WTC11 (cell line): Measurements from ENCODE around the gene TMEM151B.

Source experiments
- EMX1 ChIP-seq: fragments of 250-450 bp; sonication (Bioruptor Pico); IDR thresholded peaks from 2 replicates; pipeline ENCODE4 v1.8.0; 2021; ENCODE audit warnings: mild to moderate bottlenecking
- NFE2L1 ChIP-seq: sonication (generic); formaldehyde crosslinking; IDR thresholded peaks from 2 replicates; pipeline ENCODE4 v1.8.1; 2023; ENCODE audit warnings: missing genetic modification reagents
- NR2C2 ChIP-seq: sonication (generic); formaldehyde crosslinking; IDR thresholded peaks from 2 replicates; pipeline ENCODE4 v1.8.0; 2022; ENCODE audit warnings: mild to moderate bottlenecking, missing genetic modification reagents
- RORB ChIP-seq: fragments of 250-450 bp; sonication (Bioruptor Pico); IDR thresholded peaks from 2 replicates; pipeline ENCODE4 v1.9.0; 2021; ENCODE audit warnings: mild to moderate bottlenecking
- SMAD4 ChIP-seq: sonication (generic); formaldehyde crosslinking; IDR thresholded peaks from 2 replicates; pipeline ENCODE4 v1.8.0; 2022; ENCODE audit warnings: mild to moderate bottlenecking, missing genetic modification reagents
- ZNF138 ChIP-seq: sonication (generic); formaldehyde crosslinking; conservative IDR thresholded peaks from 2 replicates; pipeline ENCODE4 v1.8.1; 2022; ENCODE audit warnings: mild to moderate bottlenecking, moderate library complexity, missing genetic modification reagents
- ZNF232 ChIP-seq: sonication (generic); formaldehyde crosslinking; IDR thresholded peaks from 2 replicates; pipeline ENCODE4 v1.8.0; 2022; ENCODE audit warnings: mild to moderate bottlenecking, missing genetic modification reagents
- ZNF416 ChIP-seq: fragments of 250-450 bp; sonication (Bioruptor Pico); IDR thresholded peaks from 2 replicates; pipeline ENCODE4 v1.9.0; 2021; ENCODE audit warnings: mild to moderate bottlenecking, inconsistent platforms
- TF ChIP-seq, protein P1 (sequence below): fragments of 200-600 bp; IDR thresholded peaks from 2 replicates; pipeline ENCODE4 v1.8.0; 2022; ENCODE audit warnings: antibody characterized with exemption
- TF ChIP-seq, protein P2 (sequence below): sonication (generic); formaldehyde crosslinking; IDR thresholded peaks from 2 replicates; pipeline ENCODE4 v1.8.1; 2022; ENCODE audit warnings: low read depth, mild to moderate bottlenecking, moderate library complexity, missing genetic modification reagents, borderline replicate concordance
- TF ChIP-seq, protein P3 (sequence below): sonication (generic); formaldehyde crosslinking; IDR thresholded peaks from 2 replicates; pipeline ENCODE4 v1.8.1; 2022; ENCODE audit warnings: low read depth, missing genetic modification reagents, borderline replicate concordance
- TF ChIP-seq, protein P4 (sequence below): sonication (generic); formaldehyde crosslinking; IDR thresholded peaks from 2 replicates; pipeline ENCODE4 v1.8.0; 2023; ENCODE audit warnings: missing genetic modification reagents, mild to moderate bottlenecking, borderline replicate concordance

DNA sequence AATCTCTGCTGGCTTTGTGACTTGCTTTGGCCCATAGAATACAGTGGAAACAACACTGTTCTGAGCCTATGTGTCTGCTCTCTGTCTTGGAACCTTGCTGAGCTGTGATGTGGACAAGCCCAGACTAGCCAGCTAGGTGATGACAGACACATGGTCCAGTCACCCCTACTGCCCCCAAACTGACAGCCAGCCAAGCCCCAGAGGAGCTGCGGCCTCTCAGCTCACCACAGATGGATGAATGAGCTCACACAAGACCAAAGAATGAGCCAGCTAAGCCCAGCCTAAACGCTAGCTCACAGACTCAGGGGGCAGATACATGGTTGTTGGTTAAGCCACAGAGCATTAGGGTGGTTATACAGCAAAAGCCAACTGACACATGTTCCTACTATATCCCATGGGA, 38.8 kb downstream of the TMEM151B start:
- TF ChIP-seq, protein P1, sequence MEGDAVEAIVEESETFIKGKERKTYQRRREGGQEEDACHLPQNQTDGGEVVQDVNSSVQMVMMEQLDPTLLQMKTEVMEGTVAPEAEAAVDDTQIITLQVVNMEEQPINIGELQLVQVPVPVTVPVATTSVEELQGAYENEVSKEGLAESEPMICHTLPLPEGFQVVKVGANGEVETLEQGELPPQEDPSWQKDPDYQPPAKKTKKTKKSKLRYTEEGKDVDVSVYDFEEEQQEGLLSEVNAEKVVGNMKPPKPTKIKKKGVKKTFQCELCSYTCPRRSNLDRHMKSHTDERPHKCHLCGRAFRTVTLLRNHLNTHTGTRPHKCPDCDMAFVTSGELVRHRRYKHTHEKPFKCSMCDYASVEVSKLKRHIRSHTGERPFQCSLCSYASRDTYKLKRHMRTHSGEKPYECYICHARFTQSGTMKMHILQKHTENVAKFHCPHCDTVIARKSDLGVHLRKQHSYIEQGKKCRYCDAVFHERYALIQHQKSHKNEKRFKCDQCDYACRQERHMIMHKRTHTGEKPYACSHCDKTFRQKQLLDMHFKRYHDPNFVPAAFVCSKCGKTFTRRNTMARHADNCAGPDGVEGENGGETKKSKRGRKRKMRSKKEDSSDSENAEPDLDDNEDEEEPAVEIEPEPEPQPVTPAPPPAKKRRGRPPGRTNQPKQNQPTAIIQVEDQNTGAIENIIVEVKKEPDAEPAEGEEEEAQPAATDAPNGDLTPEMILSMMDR: no peak
- TF ChIP-seq, protein P2, sequence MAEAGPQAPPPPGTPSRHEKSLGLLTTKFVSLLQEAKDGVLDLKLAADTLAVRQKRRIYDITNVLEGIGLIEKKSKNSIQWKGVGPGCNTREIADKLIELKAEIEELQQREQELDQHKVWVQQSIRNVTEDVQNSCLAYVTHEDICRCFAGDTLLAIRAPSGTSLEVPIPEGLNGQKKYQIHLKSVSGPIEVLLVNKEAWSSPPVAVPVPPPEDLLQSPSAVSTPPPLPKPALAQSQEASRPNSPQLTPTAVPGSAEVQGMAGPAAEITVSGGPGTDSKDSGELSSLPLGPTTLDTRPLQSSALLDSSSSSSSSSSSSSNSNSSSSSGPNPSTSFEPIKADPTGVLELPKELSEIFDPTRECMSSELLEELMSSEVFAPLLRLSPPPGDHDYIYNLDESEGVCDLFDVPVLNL (CRISPR knock-in tag): no peak
- TF ChIP-seq RORB (CRISPR knock-in tag) (no peak), NFE2L1 (CRISPR knock-in tag) (no peak), SMAD4 (CRISPR knock-in tag) (no peak), NR2C2 (CRISPR knock-in tag) (no peak), ZNF232 (CRISPR knock-in tag) (no peak), ZNF416 (CRISPR knock-in tag) (no peak), EMX1 (CRISPR knock-in tag) (no peak), ZNF138 (CRISPR knock-in tag) (no peak)
- TF ChIP-seq, protein P3, sequence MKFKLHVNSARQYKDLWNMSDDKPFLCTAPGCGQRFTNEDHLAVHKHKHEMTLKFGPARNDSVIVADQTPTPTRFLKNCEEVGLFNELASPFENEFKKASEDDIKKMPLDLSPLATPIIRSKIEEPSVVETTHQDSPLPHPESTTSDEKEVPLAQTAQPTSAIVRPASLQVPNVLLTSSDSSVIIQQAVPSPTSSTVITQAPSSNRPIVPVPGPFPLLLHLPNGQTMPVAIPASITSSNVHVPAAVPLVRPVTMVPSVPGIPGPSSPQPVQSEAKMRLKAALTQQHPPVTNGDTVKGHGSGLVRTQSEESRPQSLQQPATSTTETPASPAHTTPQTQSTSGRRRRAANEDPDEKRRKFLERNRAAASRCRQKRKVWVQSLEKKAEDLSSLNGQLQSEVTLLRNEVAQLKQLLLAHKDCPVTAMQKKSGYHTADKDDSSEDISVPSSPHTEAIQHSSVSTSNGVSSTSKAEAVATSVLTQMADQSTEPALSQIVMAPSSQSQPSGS: no peak
- TF ChIP-seq, protein P4, sequence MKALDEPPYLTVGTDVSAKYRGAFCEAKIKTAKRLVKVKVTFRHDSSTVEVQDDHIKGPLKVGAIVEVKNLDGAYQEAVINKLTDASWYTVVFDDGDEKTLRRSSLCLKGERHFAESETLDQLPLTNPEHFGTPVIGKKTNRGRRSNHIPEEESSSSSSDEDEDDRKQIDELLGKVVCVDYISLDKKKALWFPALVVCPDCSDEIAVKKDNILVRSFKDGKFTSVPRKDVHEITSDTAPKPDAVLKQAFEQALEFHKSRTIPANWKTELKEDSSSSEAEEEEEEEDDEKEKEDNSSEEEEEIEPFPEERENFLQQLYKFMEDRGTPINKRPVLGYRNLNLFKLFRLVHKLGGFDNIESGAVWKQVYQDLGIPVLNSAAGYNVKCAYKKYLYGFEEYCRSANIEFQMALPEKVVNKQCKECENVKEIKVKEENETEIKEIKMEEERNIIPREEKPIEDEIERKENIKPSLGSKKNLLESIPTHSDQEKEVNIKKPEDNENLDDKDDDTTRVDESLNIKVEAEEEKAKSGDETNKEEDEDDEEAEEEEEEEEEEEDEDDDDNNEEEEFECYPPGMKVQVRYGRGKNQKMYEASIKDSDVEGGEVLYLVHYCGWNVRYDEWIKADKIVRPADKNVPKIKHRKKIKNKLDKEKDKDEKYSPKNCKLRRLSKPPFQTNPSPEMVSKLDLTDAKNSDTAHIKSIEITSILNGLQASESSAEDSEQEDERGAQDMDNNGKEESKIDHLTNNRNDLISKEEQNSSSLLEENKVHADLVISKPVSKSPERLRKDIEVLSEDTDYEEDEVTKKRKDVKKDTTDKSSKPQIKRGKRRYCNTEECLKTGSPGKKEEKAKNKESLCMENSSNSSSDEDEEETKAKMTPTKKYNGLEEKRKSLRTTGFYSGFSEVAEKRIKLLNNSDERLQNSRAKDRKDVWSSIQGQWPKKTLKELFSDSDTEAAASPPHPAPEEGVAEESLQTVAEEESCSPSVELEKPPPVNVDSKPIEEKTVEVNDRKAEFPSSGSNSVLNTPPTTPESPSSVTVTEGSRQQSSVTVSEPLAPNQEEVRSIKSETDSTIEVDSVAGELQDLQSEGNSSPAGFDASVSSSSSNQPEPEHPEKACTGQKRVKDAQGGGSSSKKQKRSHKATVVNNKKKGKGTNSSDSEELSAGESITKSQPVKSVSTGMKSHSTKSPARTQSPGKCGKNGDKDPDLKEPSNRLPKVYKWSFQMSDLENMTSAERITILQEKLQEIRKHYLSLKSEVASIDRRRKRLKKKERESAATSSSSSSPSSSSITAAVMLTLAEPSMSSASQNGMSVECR (CRISPR knock-in tag): no peak
